Activated naive CD8-positive, alpha-beta T cell (primary cell): Measurements from ENCODE around the gene GBE1.
"Not testable (repeated sequence)": the region's sequence is repeated elsewhere in the genome, so short reads cannot be mapped to it uniquely, and the experiment has no call there.

Experiments
- H3K27ac Mint-ChIP-seq: one replicate; pipeline ENCODE4 v1.8.0; 2021; ENCODE audit warnings: mixed read lengths
- H3K27me3 Mint-ChIP-seq: one replicate; pipeline ENCODE4 v1.8.0; 2021; ENCODE audit warnings: mixed read lengths
- H3K36me3 Mint-ChIP-seq: one replicate; pipeline ENCODE4 v1.8.0; 2021; ENCODE audit warnings: mixed read lengths
- H3K4me1 Mint-ChIP-seq: one replicate; pipeline ENCODE4 v1.8.0; 2021; ENCODE audit warnings: low read depth, mixed read lengths
- H3K4me3 Mint-ChIP-seq: one replicate; pipeline ENCODE4 v1.8.0; 2021; ENCODE audit warnings: mild to moderate bottlenecking, mixed read lengths
- H3K9me3 Mint-ChIP-seq: one replicate; pipeline ENCODE4 v1.8.0; 2021; ENCODE audit warnings: low read depth, mixed read lengths

GBE1 gene

GRCh38 chr3:81764665-81765064 lies 3.2 kb upstream of the GBE1 start:
- Mint-ChIP-seq H3K27me3 (peaks cover 8% of the 10 kb centered on the region), H3K27ac (no peak overlapping the region), H3K9me3 (no peaks in the 10 kb centered on the region), H3K4me3 (no peak overlapping the region), H3K36me3 (no peaks in the 10 kb centered on the region), H3K4me1 (peaks cover 17% of the 10 kb centered on the region)

- Mint-ChIP-seq H3K4me3 (no peak overlapping the region), H3K27me3 (peaks cover 6% of the 10 kb centered on the region), H3K9me3 (no peaks in the 10 kb centered on the region), H3K27ac (no peak overlapping the region), H3K4me1 (peaks cover 22% of the 10 kb centered on the region), H3K36me3 (peaks cover 3% of the 10 kb centered on the region)
Measured at GRCh38 chr3:81764002-81764401, 2.6 kb upstream of the GBE1 start.

DNA sequence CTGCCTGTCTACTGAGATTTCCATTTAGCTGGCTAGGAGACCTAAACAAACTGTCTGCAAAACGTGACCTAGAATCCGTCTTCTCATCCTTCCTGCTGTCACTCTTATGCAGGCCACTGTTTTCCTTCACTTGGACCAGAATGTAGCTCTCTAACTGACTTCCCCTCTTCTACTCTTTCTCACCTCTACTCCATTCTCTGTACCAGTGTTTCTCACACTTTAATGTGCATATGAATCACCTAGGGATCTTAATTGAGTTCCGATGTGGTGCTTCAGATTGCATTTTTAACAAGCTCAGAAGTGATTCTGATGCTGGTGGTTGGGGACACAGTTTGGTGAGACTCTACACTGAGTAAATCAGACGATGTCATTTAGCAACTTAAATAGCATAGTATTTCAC lies 1.6 kb upstream of the GBE1 start:
- Mint-ChIP-seq H3K4me1 (peaks cover 26% of the 10 kb centered on the region), H3K27ac (peak overlapping the region; percentile 54), H3K4me3 (peak overlapping the region; percentile 58), H3K9me3 (no peaks in the 10 kb centered on the region), H3K36me3 (peaks cover 13% of the 10 kb centered on the region), H3K27me3 (peaks cover 2% of the 10 kb centered on the region)

- Mint-ChIP-seq H3K27ac (peak overlapping the region; percentile 93), H3K4me1 (peaks cover 29% of the 10 kb centered on the region), H3K9me3 (no peaks in the 10 kb centered on the region), H3K4me3 (peak overlapping the region; percentile 96), H3K27me3 (no peaks in the 10 kb centered on the region), H3K36me3 (peaks cover 19% of the 10 kb centered on the region)
Measured at GRCh38 chr3:81761904-81762580, 597 bp upstream of the GBE1 start.

- Mint-ChIP-seq H3K27me3 (no peaks in the 10 kb centered on the region), H3K27ac (peak overlapping the region; percentile 98)
Measured at GRCh38 chr3:81760215-81760614, 1.2 kb downstream of the GBE1 start.

DNA sequence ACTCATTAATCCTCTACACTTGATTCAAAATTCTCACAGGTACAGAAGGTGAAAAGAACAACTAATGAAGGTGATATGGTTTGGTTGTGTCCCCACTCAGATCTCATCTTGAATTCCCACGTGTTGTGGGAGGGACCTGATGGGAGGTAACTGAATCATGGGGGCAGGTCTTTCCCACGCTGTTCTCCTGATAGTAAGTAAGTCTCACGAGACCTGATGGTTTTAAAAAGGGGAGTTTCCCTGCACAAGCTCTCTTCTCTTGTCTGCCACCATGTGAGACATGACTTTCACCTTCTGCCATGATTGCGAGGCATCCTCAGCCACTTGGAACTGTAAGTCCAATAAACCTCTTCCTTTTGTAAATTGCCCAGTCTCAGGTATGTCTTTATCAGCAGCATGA lies 2.7 kb downstream of the GBE1 start:
- H3K27me3 Mint-ChIP-seq, H3K4me3 Mint-ChIP-seq, H3K9me3 Mint-ChIP-seq, H3K27ac Mint-ChIP-seq: not testable (repeated sequence)
- Mint-ChIP-seq H3K36me3 (peaks cover 33% of the 10 kb centered on the region), H3K4me1 (peaks cover 29% of the 10 kb centered on the region)

More at GRCh38 chr3:81760215-81760614, 1.2 kb downstream of the GBE1 start:
- Mint-ChIP-seq H3K4me1 (peaks cover 29% of the 10 kb centered on the region), H3K36me3 (peaks cover 23% of the 10 kb centered on the region), H3K9me3 (no peaks in the 10 kb centered on the region), H3K4me3 (peak overlapping the region; percentile 96)

GRCh38 chr3:81758275-81758674 lies 3.2 kb downstream of the GBE1 start:
- Mint-ChIP-seq H3K9me3 (no peaks in the 10 kb centered on the region), H3K27me3 (no peaks in the 10 kb centered on the region), H3K4me1 (peaks cover 31% of the 10 kb centered on the region), H3K36me3 (peaks cover 33% of the 10 kb centered on the region), H3K4me3 (no peak overlapping the region), H3K27ac (no peak overlapping the region)

DNA sequence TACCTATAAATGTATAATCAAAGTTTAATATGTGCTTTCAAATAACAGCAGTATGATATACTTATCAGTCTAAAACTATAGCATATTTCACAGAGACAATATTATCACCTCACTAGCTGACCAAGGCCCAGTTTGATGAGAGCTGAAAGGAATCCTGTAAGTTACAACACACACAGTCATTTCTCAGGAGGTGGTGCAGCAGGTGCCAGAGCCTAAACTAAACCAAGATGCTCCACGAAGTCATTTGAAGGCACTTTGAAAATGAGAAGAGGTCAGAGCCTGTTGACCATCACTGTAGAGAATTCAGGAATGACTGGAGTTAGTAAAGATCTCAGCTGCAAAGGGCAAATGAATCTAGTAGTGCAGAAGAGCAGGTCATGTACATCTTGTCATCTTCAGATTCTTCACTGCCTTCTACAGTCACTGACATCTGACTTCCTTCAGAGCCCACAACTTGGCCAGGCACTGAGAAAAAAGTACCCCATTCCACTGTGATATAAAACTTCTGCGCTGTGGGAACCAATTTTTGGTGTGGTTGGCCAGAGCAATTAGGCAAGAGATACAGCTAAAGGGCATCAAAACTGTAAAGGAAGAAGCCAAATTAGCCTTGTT lies 7.9 kb downstream of the GBE1 start:
- Mint-ChIP-seq H3K27ac (no peak overlapping the region), H3K36me3 (peaks cover 29% of the 10 kb centered on the region), H3K4me1 (peaks cover 9% of the 10 kb centered on the region), H3K27me3 (no peaks in the 10 kb centered on the region), H3K4me3 (no peak overlapping the region), H3K9me3 (no peaks in the 10 kb centered on the region)

DNA sequence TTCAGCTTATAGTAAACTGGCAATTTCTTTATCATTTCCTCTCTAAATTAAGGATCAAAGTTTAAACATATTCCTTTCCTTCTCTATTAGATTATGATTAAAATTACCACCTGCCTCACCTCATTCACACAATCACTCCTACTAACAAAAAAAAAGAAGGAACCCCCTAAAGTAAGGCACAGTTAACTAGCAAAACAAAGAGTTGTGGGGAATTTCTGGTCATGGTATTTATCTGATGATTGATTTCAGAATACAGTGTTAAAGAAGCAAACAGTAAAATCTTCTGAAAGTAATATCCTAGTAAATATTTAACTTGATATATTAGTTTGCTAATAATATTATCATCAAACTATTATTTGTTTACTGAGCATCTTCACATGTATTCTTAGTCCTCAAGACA lies 8.8 kb downstream of the GBE1 start:
- H3K4me3 Mint-ChIP-seq: no peak overlapping the region
- peaks cover 3% of the 10 kb centered on the region for H3K4me1 Mint-ChIP-seq
- H3K27me3 Mint-ChIP-seq: no peaks in the 10 kb centered on the region
- no peaks in the 10 kb centered on the region for H3K9me3 Mint-ChIP-seq
- no peak overlapping the region for H3K27ac Mint-ChIP-seq
- H3K36me3 Mint-ChIP-seq: peaks cover 19% of the 10 kb centered on the region

GRCh38 chr3:81749265-81749664 lies 12.2 kb downstream of the GBE1 start:
- Mint-ChIP-seq H3K27ac (no peak overlapping the region), H3K4me1 (peaks cover 2% of the 10 kb centered on the region), H3K36me3 (peaks cover 6% of the 10 kb centered on the region), H3K27me3 (no peaks in the 10 kb centered on the region), H3K9me3 (no peaks in the 10 kb centered on the region), H3K4me3 (no peak overlapping the region)

GRCh38 chr3:81747280-81747679 lies 14.2 kb downstream of the GBE1 start:
- H3K36me3 Mint-ChIP-seq, H3K27me3 Mint-ChIP-seq, H3K9me3 Mint-ChIP-seq, H3K4me1 Mint-ChIP-seq, H3K4me3 Mint-ChIP-seq, H3K27ac Mint-ChIP-seq: not testable (repeated sequence)

- H3K4me3 Mint-ChIP-seq: no peak overlapping the region
- peaks cover 2% of the 10 kb centered on the region for H3K36me3 Mint-ChIP-seq
- H3K9me3 Mint-ChIP-seq: no peaks in the 10 kb centered on the region
- no peaks in the 10 kb centered on the region for H3K27me3 Mint-ChIP-seq
- H3K27ac Mint-ChIP-seq: no peak overlapping the region
- H3K4me1 Mint-ChIP-seq: peaks cover 6% of the 10 kb centered on the region
Measured at GRCh38 chr3:81744366-81744765, 17.1 kb downstream of the GBE1 start.

DNA sequence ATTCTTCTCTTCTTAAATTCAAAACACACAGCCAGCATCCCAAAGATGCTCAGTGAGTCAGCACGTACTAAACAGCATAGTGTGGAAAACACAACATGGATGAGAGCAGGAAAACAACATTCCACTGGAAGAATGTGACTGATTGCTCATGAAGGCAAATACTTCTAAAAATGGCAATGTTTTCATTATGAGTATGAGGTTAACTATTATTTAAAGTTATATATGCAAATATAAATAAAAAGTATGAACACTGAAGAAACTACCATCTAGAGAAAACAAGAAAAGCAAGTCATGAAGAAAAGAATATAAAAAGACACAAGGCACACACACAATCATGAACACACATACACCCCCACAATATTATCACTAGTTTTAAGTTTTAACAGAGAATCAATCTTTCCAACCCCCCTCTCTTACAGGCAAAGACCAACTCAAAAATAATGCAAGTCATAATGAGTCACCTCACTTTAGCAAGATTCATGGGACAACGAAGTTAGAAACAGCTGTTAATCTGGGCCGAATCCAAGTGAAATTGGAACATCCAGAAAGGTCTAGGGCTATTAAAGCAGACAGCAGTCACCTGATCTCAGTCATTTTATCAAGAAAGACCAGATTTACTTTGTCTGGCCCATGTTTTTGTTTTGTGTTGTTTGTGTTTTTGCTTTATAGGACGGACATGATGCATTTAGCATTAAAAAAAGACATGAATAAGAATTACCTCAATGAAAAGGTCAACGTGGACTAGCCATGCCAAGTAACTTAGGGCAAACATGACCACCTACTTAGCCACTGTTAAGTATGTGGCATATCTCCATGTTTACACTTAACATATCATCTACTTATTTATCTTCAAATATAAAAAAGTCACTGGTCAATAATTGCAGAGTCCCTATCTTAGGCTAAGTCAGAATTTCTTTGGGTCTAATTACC lies 18.1 kb downstream of the GBE1 start:
- Mint-ChIP-seq H3K27ac (no peak overlapping the region), H3K4me3 (no peak overlapping the region), H3K4me1 (peaks cover 6% of the 10 kb centered on the region), H3K9me3 (no peaks in the 10 kb centered on the region), H3K27me3 (no peaks in the 10 kb centered on the region), H3K36me3 (peaks cover 2% of the 10 kb centered on the region)

GRCh38 chr3:81742581-81742980 lies 18.9 kb downstream of the GBE1 start:
- Mint-ChIP-seq H3K4me3 (no peak overlapping the region), H3K36me3 (peaks cover 2% of the 10 kb centered on the region), H3K27ac (no peak overlapping the region), H3K4me1 (peaks cover 6% of the 10 kb centered on the region), H3K27me3 (no peaks in the 10 kb centered on the region), H3K9me3 (no peaks in the 10 kb centered on the region)

GRCh38 chr3:81741216-81741615 lies 20.2 kb downstream of the GBE1 start:
- H3K27ac Mint-ChIP-seq: no peak overlapping the region
- H3K27me3 Mint-ChIP-seq: no peaks in the 10 kb centered on the region
- H3K36me3 Mint-ChIP-seq: peaks cover 2% of the 10 kb centered on the region
- H3K4me1 Mint-ChIP-seq: peaks cover 6% of the 10 kb centered on the region
- H3K4me3 Mint-ChIP-seq: no peak overlapping the region
- no peaks in the 10 kb centered on the region for H3K9me3 Mint-ChIP-seq
